RWPE1 (cell line): ENCODE measurements around the gene ASCL2.

ENCODE experiments used
- CTCF ChIA-PET: fragments of 350-600 bp; sonication (Branson Sonifier 250); formaldehyde crosslinking; extraction: SDS; loops from one replicate; lab custom pipeline; 2021; lab: Yijun Ruan, JAX
- POLR2A ChIA-PET: fragments of 400-600 bp; formaldehyde crosslinking; extraction: SDS; loops from one replicate; lab custom pipeline; 2020; ENCODE audit warnings: antibody characterized with exemption; ENCODE audit not compliant: low non-redundant PET; lab: Yijun Ruan, JAX
- DNase-seq: peaks from one replicate; pipeline ENCODE4 v3.0.0; 2012; ENCODE audit warnings: low spot score
- H3K27ac ChIP-seq: fragments of 450-650 bp; 2 replicates; pipeline ENCODE4 v1.5.1; 2017
- TF ChIP-seq, protein P1 (sequence below): fragments of 450-650 bp; conservative IDR thresholded peaks from 2 replicates; pipeline ENCODE4 v1.5.1; 2017; ENCODE audit warnings: low read depth, mild to moderate bottlenecking

The ASCL2 gene

DNA sequence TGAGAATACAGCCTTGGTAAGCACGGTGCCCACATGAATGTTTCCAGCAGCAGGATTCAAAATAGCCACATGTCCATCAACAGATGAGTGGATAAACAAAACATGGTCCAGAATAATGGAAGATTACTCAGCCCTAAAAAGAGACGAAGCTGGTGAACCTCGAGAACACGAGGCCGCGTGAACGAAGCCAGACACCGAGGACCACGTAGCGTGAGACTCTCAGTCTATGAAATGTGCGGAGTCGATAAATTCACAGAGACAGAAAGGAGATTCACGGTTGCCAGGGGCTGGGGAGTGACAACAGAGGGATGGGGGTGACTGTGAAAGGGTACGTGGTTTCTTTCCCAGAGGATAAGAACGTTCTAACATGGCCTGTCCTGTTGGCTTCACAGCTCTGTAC lies 2.9 kb upstream of the ASCL2 start:
- ChIA-PET POLR2A (no interaction called here), CTCF (interaction anchor here (0.9 kb wide), 1 partner anchor 146 kb away, joined by 3 read pairs; no protein-coding TSS in a partner anchor)
- no peak overlapping the region for H3K27ac ChIP-seq
- no peak for DNase-seq
- TF ChIP-seq, protein P1, sequence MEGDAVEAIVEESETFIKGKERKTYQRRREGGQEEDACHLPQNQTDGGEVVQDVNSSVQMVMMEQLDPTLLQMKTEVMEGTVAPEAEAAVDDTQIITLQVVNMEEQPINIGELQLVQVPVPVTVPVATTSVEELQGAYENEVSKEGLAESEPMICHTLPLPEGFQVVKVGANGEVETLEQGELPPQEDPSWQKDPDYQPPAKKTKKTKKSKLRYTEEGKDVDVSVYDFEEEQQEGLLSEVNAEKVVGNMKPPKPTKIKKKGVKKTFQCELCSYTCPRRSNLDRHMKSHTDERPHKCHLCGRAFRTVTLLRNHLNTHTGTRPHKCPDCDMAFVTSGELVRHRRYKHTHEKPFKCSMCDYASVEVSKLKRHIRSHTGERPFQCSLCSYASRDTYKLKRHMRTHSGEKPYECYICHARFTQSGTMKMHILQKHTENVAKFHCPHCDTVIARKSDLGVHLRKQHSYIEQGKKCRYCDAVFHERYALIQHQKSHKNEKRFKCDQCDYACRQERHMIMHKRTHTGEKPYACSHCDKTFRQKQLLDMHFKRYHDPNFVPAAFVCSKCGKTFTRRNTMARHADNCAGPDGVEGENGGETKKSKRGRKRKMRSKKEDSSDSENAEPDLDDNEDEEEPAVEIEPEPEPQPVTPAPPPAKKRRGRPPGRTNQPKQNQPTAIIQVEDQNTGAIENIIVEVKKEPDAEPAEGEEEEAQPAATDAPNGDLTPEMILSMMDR, result no peak

DNA sequence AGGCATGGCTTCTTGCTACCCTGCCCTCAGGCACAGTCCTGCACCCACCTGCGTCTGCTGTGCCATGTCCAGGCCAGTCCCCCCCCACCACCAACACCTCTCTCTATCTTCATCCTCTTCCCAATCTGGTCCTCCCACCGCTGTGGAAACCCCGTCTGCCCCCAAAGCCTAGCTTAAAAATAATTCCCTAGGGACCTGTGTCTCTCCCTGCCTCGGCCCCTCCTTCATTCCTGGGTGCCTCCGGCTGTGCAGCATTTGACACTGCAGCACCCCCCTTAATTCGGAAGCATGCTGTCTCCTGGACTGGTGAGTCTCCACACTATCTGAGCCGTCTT lies 2.5 kb upstream of the ASCL2 start:
- TF ChIP-seq, protein P1, result no peak
- DNase-seq, result no peak
- ChIA-PET CTCF (interaction anchor here (0.9 kb wide), 1 partner anchor 147 kb away, joined by 3 read pairs; no protein-coding TSS in a partner anchor), POLR2A (no interaction called here)
- H3K27ac ChIP-seq, result no peak overlapping the region

DNA sequence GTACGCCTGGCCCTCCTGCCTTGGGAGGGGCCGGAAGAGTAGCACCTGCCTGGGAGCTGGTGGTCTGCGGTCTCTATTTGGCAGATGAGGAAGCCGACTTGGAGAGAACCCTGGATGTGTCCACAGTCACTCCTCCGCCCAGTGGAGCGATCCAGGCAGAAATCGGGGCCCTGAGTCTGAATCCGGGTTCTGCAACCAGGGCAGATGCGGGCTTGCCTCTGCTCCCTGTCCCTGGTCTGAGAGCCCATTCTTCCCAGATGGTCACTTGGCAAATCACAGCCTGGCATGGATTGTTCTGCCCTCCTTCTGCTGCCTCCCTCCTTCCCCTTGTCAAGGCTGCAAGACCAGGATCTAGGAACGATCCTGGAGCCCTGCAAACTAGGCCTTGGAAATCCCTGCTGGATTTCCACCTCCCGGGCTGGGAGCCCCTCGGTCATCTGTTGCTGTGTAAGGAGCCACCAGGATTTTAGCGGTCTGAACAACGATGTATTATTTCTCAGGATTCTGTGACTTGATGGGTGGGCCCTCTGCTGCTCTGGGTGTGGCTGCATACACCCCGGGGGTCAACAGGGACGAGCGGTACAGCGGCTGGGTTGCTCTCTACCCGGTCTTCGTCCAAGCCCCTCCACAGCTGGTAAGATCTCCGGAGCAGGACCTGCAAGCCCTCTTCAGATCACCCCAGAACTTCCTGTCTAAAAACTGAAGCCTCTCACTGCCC lies 2.0 kb upstream of the ASCL2 start:
- POLR2A ChIA-PET, result no interaction called here
- H3K27ac ChIP-seq, result no peak overlapping the region
- CTCF ChIA-PET, result interaction anchor here (0.9 kb wide), 1 partner anchor 147 kb away, joined by 3 read pairs; no protein-coding TSS in a partner anchor
- TF ChIP-seq, protein P1, result no peak
- no peak for DNase-seq

DNA sequence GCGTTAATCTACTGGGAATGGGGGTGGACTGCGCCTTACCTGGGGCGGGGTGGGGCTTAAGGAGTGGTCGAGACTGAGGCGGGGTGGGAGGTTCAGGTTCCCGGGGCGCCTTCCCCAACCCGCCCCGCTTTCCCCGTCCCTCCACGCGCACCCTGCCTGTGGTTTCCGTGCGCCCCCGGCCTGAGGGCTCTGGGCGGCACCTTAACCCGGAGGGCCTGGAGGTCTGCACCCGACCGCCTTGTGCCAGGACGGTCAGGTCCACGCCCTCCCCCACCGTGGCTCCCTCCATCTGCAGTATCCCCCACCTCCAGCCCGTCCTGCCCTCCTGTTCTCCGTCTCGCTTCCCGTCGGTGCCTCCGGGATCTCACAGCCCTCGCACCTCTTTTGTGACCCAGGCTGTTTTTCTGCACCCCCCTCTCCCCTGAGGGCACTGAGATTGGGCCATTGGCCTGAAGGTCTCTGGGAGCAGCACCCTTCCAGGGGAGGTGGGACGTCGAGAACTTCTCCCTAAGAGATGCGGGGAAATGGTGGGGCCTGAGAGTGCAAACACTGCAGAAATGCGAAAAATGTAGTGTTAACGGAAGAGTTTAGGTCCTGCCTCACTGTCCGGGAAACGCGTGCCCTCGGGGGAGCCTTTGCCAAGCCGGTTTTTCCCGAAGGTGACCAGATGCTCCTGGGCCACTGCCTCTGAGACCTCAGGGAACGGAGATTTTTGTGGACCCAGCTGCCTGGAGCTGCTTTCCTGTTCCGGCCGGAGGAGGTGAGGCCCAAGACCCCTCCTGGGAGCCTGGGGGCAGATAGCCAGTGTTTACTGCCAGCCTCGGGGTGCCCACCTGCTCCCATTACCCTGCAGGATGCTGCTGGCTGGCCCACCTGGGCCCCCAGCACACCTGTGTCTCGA lies 1.2 kb upstream of the ASCL2 start:
- DNase-seq, result no peak
- CTCF ChIA-PET, result interaction anchor here (0.7 to 0.9 kb wide), 3 partner anchors 27 to 74 kb away, joined by 3 to 4 read pairs (median 3); no protein-coding TSS in a partner anchor
- TF ChIP-seq, protein P1, result no peak
- POLR2A ChIA-PET, result interaction anchor here (0.6 to 0.9 kb wide), 2 partner anchors 44 to 69 kb away, joined by 3 read pairs; no protein-coding TSS in a partner anchor
- no peak overlapping the region for H3K27ac ChIP-seq

DNA sequence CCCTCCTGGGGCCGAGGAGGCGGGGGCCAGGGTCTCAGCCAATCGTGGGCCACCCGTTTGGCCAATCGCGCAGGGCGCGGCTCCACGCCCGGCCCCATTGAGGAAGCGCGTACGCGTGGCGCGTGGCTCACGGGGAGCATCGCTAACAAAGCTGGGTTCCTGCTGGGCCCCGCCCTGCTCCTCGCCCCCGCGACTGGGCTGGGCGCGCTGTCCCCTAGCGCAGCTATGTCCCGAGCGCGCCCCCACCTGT lies 614 bp upstream of the ASCL2 start:
- ChIA-PET POLR2A (interaction anchor here (0.6 to 0.9 kb wide), 2 partner anchors 43 to 68 kb away, joined by 3 read pairs; no protein-coding TSS in a partner anchor), CTCF (interaction anchor here (0.7 to 0.9 kb wide), 3 partner anchors 27 to 73 kb away, joined by 3 to 4 read pairs (median 3); no protein-coding TSS in a partner anchor)
- TF ChIP-seq, protein P1, result no peak
- H3K27ac ChIP-seq, result no peak overlapping the region
- DNase-seq, result no peak
